Posterior vena cava (tissue), 2 donors: ENCODE measurements around the gene CLCN5. TPM values are rescaled to one million over a fixed set of nuclear protein-coding genes. Genes with fewer than 3 reads are reported as not detected.
"Not testable (repeated sequence)": the region's sequence is repeated elsewhere in the genome, so short reads cannot be mapped to it uniquely, and the experiment has no call there.

ENCODE experiments used
- DNase-seq: peaks from one replicate; pipeline ENCODE4 v3.0.0-alpha.2; 2020; ENCODE audit warnings: low spot score
- intact Hi-C, 2 donors: fragments of 100-400 bp; cut with DNase I; formaldehyde crosslinking; loops; one replicate each; pipeline versions ENCODE4 v1.14.1 to v1.14.2; 2022 to 2023
- total RNA-seq, 2 donors: library from RNA; stranded (reverse); fragmentation: NEBNext Ultra II Directional; extraction: Animal tissue kit (Norgen Biotek cat#: 25700); gene quantifications; one replicate each; pipeline ENCODE4 v1.2.1, GENCODE V29; 2021
- donor health status: DM: yes; HTN: yes; CAD: no.
- donor health status: DM: yes; HTN: yes; CAD: no.

Gene CLCN5
- total RNA-seq, 2 donors from 2014 or later: 7.9 to 8.4 TPM

DNA sequence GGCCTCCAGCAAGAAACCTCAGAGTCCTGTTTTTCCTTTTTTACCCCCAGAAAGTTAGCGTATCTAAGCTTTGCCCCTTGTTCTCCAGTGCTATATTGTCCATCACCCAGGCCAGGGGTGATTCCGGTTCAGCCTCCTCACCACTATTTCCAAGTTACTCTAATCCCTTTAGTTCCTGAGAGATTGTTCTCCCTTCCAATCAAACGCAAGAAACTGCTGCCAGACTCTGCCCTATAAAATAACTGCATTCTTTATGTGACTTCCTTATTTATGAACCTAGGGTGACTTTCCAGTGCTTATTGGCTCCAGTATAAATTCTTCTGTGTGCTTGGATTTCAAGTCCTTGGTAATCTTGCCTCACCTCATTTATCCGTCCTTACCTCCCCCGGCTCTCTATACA, 65.7 kb downstream of the CLCN5 start:
- DNase-seq: no peak
- intact Hi-C loops: no loop called here

GRCh38 chrX:49991758-49992157, 69.4 kb downstream of the CLCN5 start:
- no peak for DNase-seq

GRCh38 chrX:49992853-49993252, 70.5 kb downstream of the CLCN5 start:
- no peak for DNase-seq
- intact Hi-C loops: no loop called here

More at GRCh38 chrX:49991758-49992157, 69.4 kb downstream of the CLCN5 start:
- intact Hi-C loops: no loop called here

DNA sequence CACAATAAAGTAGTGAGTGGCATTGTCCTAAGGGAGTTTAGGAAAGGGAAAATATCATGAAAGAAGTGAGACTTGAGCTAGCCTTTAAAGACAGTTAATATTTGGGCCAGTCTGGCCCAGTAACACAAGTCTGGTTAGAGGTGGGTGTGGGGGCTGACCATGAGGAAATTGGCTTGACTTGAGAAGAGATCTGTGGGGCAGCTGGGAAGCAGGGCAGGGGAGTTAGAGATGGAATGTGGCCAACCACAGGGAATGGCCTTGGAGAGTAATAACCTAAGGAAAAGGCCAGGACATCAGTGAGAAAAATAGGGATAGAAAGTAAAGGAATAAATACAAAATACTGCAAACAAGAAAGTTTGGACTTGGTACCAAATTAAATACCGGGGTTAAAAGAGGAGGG, 71.3 kb downstream of the CLCN5 start:
- intact Hi-C loops: no loop called here
- DNase-seq: no peak

DNA sequence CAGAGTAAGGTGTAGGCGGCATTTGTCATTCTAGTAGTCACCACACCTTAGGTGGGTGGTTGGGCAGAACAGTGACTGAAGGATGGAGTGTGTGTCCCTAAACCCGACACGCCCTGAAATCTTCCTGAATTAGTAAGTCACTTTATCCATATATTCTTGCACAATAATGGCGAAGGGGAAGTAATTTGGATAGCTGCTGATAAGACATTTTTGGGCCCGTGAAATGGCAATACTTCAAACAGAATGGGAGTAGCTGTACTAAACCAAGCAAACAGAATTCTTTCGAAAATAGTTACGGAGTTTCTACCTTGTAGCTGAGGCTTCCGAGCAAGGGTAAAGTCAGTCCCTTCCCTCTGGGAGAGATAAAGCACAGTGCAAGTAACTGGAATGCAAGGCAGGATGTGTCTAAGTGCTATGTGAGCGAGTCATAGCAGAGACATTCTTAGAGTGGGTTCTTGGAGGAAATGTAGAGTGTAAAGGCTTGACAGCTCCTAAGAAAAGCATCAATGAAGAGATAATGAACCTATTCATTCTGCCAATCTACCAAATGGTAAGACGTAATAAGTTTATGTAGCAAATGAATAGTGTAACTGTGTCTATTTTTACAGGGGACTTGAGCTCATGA, 72.8 kb downstream of the CLCN5 start:
- intact Hi-C loops: no loop called here
- DNase-seq: no peak

DNA sequence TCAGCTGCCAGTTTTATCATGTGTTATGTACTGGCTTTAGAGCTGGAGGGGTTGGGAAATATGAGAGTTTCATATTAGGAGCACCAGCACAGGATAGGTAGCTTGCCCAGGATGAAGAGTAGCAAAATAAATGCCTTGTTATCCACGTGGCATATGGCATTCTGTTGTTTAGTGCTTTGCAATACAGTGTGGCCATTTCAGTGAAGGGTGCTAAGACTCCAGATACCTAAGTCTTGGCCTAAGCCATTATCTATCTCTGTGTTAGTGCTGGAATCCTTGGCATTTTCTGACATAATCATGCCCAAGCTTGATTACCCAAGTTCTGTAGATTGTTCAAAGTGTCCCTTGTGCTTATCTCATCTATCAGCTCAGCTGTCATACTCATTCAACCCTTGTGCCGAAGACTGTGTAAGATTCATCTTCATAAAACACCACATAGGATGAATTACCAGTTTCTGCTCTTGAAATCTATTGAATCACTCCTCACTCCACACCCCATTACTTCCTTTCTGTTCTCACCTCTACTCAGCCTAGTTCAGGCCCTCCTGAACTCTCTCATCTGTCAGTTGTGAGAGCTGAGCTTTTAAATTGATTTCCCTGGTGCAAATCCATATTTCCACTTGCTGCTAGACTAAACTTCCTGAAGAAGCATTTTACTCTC, 73.5 kb downstream of the CLCN5 start:
- DNase-seq: no peak
- intact Hi-C loops: no loop called here

GRCh38 chrX:49996474-49996873, 74.1 kb downstream of the CLCN5 start:
- intact Hi-C loops: no loop called here
- no peak for DNase-seq

DNA sequence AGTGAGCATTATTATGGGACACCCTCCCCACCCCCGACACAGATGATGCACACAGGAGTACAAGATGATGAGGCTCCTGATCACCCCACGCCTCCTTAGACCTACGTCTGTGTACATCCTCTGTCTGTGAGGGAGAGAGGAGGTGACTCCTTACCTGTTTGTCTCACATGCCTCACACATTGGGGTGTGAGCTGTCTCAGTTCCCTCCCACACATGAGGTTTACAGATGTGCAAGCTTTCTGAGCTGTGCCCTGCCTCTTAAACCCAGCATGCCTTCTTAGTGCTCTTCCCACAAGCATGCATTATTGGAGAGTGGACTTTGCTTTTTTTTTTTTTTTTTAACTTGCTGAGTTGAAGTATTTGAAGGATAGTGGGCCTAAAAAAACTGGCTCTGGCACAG, 76.7 kb downstream of the CLCN5 start:
- intact Hi-C loops: no loop called here
- DNase-seq: no peak

DNA sequence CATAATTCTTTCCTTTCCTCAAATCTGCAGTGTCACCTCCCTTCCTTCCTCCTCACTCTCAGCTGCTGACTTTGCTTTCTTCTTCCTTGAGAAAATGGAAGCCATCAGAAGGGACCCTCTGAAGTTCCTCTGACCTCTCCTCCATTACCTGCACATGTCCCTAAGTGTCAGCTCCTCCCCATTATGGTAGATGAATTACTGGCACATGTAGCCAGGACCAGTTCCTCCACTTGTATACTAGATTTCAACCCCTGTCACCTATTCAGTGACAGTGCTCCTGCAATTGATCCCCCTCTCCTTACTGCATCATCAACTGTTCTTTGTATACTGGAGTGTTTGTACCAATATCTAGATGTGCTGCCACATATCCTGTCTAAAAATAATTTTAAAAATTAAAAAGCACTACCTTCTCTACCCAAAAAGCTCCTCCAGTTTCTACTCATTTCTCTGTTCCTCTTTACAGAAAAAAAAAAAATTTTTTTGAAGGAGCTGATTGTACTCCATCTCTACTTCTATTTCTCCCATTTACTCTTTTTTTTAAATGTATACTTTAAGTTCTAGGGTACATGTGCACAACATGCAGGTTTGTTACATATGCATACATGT, 78.6 kb downstream of the CLCN5 start:
- intact Hi-C loops: no loop called here
- no peak for DNase-seq

DNA sequence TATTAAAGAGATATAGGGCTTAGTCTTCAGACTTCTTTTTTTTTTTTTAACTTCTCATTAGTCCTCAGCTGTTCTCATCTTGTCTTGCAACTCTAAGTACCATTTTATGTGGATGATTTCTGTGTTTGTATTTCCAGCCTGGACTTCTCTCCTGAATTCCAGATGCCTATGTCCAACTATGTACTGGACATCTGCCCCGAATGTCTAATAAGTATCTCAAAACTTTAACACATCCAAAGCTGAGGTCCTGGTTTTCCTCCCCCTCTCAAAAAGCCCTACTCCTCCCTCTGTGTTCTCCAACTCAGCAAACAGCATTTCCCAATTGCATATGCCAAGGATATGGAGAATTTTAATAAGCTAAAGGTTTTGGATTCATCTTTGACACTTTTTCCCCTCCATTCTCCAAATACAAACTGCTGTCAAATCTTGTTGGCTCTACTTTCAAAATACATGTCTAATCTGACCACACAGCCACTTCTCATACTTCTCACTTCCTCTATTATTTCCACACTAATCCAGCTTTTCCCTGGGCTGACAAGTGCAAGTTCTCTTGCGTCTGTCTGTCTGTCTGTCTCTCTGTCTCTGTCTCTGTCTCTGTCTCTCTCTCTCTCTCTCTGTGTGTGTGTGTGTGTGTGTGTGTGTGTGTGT, 79.8 kb downstream of the CLCN5 start:
- DNase-seq: no peak
- intact Hi-C loops: no loop called here

GRCh38 chrX:50003467-50003866, 81.1 kb downstream of the CLCN5 start:
- intact Hi-C loops: no loop called here
- no peak for DNase-seq

DNA sequence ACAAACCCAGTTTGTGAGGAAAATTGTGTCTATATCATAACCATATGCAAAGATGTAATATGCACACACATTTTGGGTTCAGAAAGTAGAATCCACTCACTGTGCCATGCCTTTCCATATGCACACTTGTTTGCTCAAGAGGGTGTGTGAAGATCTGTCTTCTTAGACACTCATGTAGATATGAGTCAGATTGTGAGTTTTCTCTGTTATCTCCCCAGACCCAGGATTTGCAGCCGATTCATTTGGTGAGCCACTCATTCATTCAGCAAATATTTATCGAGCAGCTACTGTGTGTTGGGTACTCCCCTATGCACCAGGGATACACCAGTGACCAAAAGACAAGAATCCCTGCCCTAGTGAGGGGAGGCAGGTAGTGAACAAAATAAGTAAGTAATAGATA, 81.5 kb downstream of the CLCN5 start:
- no peak for DNase-seq
- intact Hi-C loops: no loop called here

DNA sequence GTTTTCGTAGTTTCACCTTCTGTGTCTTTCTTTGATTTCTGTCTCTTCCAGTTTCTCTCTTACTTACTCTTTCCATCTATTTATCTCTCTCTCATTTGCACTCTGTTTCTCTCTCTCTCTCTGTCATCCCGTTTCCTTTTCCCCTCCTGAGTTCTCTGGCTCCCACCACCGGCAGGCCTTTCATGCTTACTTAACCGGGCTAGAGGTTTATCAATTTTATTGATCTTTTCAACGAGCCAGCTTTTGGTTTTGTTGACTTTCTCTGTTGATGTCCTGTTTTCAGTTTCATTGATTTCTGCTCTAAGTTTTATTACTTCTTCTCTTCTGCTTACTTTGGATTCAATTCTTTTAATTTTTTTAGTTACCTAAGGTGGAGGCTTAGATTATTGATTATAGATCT, 103.2 kb downstream of the CLCN5 start:
- intact Hi-C loops, DNase-seq: not testable (repeated sequence)

DNA sequence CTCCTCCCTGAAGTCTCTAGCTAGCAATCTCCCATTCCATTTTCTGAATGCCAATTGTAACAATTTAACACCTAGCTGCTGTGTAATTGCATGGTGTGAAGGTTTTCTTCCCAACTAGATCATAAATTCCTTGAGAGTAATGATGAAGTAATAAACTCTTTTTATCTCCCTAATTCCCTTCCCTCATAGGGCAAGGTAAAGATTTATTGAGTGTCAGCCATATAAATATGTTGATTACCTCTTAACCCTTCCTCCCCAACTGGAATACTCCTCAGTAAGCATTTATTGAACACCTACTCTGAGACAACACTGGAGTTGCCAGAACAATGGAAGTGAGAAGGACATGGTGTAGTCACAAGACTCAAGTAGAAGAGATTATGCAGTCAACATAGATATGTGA, 112.7 kb downstream of the CLCN5 start:
- no peak for DNase-seq
- intact Hi-C loops: no loop called here

- intact Hi-C loops: no loop called here
- no peak for DNase-seq
These were observed 114.0 kb downstream of the CLCN5 start for GRCh38 chrX:50036426-50036825.

DNA sequence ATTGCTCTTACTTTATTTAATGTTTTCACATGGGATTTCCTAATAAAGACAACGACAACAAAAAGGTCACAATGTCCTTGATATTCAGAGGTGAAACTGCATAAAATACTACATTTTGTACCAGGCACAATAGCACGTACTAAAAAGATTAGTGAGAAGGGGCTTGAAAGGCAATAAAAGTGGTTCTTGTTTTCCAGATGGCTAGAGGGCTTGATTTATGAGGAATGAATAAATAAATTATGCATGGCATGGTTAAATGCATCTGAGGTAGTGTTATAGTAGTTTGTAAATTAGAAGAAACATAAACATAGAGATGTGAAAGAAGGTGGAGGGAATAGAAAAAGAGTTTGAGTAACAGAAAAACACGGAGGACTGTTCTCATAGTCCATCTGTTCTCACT, 123.4 kb downstream of the CLCN5 start:
- intact Hi-C loops: no loop called here
- DNase-seq: no peak

DNA sequence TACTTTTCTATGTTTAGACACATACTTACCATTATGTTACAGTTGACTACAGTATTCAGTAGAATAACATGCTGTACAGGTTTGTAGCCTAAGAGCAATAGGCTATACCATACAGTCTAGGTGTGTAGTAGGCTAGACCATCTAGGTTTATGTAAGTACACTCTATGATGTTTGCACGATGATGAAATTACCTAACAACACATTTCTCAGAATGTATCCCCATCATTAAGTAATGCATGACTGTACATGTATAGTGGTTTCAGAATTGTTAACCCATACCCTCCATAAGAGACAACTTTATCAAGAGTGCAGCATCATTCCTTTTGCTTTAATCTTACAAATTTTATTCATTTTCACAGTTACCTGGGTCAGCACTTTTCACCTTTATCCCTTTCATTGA, 126.8 kb downstream of the CLCN5 start:
- intact Hi-C loops: no loop called here
- DNase-seq: no peak

- intact Hi-C loops: no loop called here
- no peak for DNase-seq
These were observed 131.8 kb downstream of the CLCN5 start for GRCh38 chrX:50054147-50054546.

- DNase-seq: no peak
- intact Hi-C loops: no loop called here
These were observed 144.0 kb downstream of the CLCN5 start for GRCh38 chrX:50066318-50066937.
